Neutrophil (primary cell): ENCODE data around the gene TAGLN.

Experiments used
- H3K27ac ChIP-seq: fragments of 200-600 bp; sonication (generic); 2 replicates; pipeline ENCODE4 v1.5.1; 2016; ENCODE audit warnings: mild to moderate bottlenecking, moderate library complexity
- H3K27me3 ChIP-seq: fragments of 200-600 bp; sonication (generic); 2 replicates; pipeline ENCODE4 v1.6.0; 2016; ENCODE audit warnings: mild to moderate bottlenecking
- H3K36me3 ChIP-seq: fragments of 200-600 bp; sonication (generic); 2 replicates; pipeline ENCODE4 v1.5.1; 2017
- H3K4me1 ChIP-seq, 2 experiments: fragments of 200-600 bp in 1 of 2; sonication (generic) in 1 of 2; 1 replicate in 1 of 2; 2 replicates in 1 of 2; pipeline versions ENCODE4 v1.5.1 to v1.6.1; 2013 to 2016; ENCODE audit warnings: low read depth in 1 of 2, low read length in 1 of 2, mild to moderate bottlenecking in 1 of 2, moderate library complexity in 1 of 2; ENCODE audit not compliant: control insufficient read depth in 1 of 2, insufficient read depth in 1 of 2
- H3K4me3 ChIP-seq, 2 experiments: fragments of 200-600 bp in 1 of 2; sonication (generic) in 1 of 2; 1 replicate in 1 of 2; 2 replicates in 1 of 2; pipeline ENCODE4 v1.5.1; 2013 to 2016; ENCODE audit warnings: low read depth in 1 of 2, low read length in 1 of 2, mild to moderate bottlenecking in 1 of 2, moderate library complexity in 1 of 2
- H3K9me3 ChIP-seq: fragments of 200-600 bp; sonication (generic); 2 replicates; pipeline ENCODE4 v1.5.1; 2016
- TF ChIP-seq, protein P1 (sequence below): fragments of 200-600 bp; sonication (generic); IDR thresholded peaks from 2 replicates; pipeline ENCODE4 v1.5.1; 2016; ENCODE audit warnings: antibody characterized with exemption

Gene TAGLN

DNA sequence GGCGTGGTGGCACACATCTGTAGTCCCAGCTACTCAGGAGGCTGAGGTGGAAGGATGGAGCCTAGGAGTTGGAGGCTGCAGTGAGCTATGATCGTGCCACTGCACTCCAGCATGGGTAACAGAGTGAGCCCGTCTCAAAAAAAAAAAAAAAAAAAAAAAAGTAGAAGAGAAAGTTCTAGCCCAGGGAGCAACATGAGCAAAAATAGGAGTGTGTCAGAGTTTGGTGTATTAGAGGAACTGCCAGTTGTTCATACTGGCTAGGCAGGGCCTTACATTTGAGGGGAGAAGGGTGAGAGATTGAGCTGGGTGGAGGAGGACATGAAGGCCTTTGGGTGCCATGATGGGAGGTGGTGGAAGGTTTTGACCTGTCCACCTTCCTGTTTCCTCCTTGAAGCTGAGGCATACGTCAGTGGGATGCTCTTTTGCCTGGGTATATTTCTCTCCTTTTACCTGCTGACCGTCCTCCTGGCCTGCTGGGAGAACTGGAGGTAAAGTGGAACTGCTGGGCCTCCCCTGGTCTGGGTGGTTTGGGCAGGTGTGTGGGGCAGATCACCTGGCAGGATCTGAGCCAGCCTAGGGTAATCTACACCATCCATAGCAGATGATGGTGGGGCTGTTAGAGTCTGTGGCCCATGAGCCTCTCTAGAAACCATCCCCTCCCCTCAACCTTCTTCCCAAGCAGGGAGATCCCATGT is 13.3 kb upstream of the TAGLN start:
- Histone ChIP-seq H3K9me3 (no peaks in the 10 kb centered on the region), H3K27me3 (no peaks in the 10 kb centered on the region), H3K27ac (no peak overlapping the region), H3K36me3 (peaks cover 29% of the 10 kb centered on the region), H3K4me3 (no peak overlapping the region), H3K4me1 (no peaks in the 10 kb centered on the region)
- TF ChIP-seq, protein P1, sequence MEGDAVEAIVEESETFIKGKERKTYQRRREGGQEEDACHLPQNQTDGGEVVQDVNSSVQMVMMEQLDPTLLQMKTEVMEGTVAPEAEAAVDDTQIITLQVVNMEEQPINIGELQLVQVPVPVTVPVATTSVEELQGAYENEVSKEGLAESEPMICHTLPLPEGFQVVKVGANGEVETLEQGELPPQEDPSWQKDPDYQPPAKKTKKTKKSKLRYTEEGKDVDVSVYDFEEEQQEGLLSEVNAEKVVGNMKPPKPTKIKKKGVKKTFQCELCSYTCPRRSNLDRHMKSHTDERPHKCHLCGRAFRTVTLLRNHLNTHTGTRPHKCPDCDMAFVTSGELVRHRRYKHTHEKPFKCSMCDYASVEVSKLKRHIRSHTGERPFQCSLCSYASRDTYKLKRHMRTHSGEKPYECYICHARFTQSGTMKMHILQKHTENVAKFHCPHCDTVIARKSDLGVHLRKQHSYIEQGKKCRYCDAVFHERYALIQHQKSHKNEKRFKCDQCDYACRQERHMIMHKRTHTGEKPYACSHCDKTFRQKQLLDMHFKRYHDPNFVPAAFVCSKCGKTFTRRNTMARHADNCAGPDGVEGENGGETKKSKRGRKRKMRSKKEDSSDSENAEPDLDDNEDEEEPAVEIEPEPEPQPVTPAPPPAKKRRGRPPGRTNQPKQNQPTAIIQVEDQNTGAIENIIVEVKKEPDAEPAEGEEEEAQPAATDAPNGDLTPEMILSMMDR: no peak

DNA sequence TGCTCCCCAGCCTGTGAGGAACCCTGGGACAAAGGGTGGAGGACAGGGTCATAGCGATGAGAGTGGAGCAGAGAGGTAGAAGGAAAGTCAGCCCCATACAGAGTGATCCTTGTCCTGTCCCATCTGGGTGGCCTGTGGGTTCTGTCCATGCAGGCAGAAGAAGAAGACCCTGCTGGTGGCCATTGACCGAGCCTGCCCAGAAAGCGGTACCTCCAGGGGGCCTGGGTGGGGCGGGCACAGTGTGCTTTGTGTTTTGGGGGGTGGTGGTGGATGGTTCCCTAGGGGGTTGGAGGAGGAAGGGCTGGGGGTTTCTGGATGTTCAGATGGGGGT is 12.8 kb upstream of the TAGLN start:
- no peaks in the 10 kb centered on the region for H3K4me1 ChIP-seq
- H3K9me3 ChIP-seq: no peaks in the 10 kb centered on the region
- TF ChIP-seq, protein P1: no peak
- no peak overlapping the region for H3K27ac ChIP-seq
- H3K27me3 ChIP-seq: no peaks in the 10 kb centered on the region
- peaks cover 29% of the 10 kb centered on the region for H3K36me3 ChIP-seq
- no peak overlapping the region for H3K4me3 ChIP-seq

DNA sequence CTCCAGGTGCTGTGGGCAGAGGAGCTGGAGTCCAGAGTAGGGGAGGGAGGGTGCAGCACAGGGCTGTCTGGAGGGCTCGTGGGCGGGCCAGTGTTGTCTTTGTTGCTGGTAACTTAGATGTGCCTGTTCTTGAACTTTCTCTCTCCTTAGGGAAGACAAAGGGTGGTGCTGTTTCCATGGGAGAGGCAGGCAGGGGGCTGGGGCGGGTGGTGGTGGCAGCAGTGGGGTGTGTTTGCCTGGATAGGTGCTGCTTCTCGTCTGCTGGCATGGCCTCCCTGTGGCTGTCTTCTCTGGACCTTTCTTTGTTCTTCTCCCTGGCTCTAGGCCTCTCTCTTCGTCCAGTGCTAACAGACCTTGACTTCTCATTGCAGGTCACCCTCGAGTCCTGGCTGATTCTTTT is 12.2 kb upstream of the TAGLN start:
- Histone ChIP-seq H3K4me1 (no peaks in the 10 kb centered on the region), H3K36me3 (peaks cover 32% of the 10 kb centered on the region), H3K4me3 (no peak overlapping the region), H3K27me3 (no peaks in the 10 kb centered on the region), H3K27ac (no peak overlapping the region), H3K9me3 (no peaks in the 10 kb centered on the region)
- TF ChIP-seq, protein P1: no peak

DNA sequence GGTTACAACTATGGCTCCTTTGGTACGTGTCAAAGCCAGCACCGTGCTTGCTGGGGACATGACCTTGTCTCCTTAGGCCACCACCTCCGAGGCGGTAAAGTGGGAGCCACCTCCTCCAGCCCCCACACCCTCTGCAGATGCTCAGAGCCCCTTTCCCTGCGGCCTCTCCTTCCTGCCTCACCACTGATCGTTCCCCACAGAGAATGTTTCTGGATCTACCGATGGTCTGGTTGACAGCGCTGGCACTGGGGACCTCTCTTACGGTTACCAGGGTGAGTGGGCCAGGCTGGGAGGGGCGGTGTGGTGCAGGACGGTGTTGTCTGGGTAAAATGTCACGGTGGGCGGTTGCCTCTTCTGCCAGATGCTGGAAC is 11.8 kb upstream of the TAGLN start:
- H3K27me3 ChIP-seq: no peaks in the 10 kb centered on the region
- peaks cover 34% of the 10 kb centered on the region for H3K36me3 ChIP-seq
- no peaks in the 10 kb centered on the region for H3K4me1 ChIP-seq
- no peak overlapping the region for H3K27ac ChIP-seq
- H3K9me3 ChIP-seq: no peaks in the 10 kb centered on the region
- no peak overlapping the region for H3K4me3 ChIP-seq
- TF ChIP-seq, protein P1: no peak

DNA sequence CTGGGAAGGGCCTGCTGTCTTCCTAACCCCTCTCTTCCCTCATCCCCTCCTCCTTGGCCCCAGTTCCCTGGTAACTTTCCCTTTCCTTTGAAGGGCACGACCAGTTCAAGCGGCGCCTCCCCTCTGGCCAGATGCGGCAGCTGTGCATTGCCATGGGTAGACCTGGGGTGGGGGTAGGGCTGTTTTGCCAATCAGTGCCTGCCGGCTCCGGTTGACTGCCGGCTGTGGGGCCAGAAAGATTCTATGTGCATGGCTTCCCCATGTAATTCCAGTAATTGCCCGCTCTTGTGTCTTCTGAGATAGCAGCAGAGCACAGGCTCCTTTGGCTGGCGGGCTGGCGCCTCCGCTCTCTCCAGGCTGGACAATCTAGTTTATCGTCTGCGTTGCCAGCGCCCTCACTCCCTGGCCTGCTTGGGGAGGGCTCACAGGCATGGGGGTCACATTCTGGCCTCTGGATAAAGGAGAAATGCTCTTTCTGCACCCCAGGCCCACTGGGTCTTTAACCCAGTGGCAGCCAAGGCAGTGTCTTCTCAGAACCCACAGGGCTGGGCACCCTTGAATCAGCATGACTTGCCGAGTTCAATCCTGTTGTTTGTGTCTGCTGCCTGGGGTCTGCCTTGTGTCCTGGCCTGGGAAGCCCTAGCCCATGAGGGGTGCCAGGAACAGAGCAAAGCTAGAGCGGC is 11.2 kb upstream of the TAGLN start:
- H3K9me3 ChIP-seq: no peaks in the 10 kb centered on the region
- peaks cover 36% of the 10 kb centered on the region for H3K36me3 ChIP-seq
- no peak overlapping the region for H3K4me3 ChIP-seq
- no peak overlapping the region for H3K27ac ChIP-seq
- TF ChIP-seq, protein P1: no peak
- no peaks in the 10 kb centered on the region for H3K4me1 ChIP-seq
- no peaks in the 10 kb centered on the region for H3K27me3 ChIP-seq
